ENCODE results near the gene KCNG2. TPM values are rescaled to one million over a fixed set of nuclear protein-coding genes. Genes with fewer than 3 reads are reported as not detected.

Gene KCNG2
- total RNA-seq, 4 donors from 2014 or later, result 0.55 TPM; not detected in 3

GRCh38 chr18:79942786-79943607 lies 145.3 kb downstream of the KCNG2 start:
- intact Hi-C loops (cut with DNase I; ENCODE audit: low total_unique reads) (no loop called here), in situ Hi-C loops (cut with MboI; ENCODE audit: low sequenced_read_pairs in 4 of 4) (no loop called here)
- H3K9me3 ChIP-seq, result no peaks in the 10 kb centered on the region
- DNase-seq (no peak), ATAC-seq (no peak)
- peak overlapping the region; percentile 51 to 88 (median 65) for H3K27ac ChIP-seq
- H3K27me3 ChIP-seq, result no peaks in the 10 kb centered on the region
- peaks cover 0 to 17% of the 10 kb centered on the region in 2 donors for H3K36me3 ChIP-seq
- peaks cover 64 to 88% of the 10 kb centered on the region in 2 donors for H3K4me1 ChIP-seq
- no peak for TF ChIP-seq CTCF (IDR thresholded peaks at IDR 0.05 in 4 of 5, conservative IDR thresholded peaks at IDR 0.05 in 1 of 5)
- H3K4me3 ChIP-seq, result no peak overlapping the region

- no peak for ATAC-seq
- H3K27me3 ChIP-seq, result no peaks in the 10 kb centered on the region
- peak overlapping the region in 2 of 4 donors; percentile 53 to 88 for H3K27ac ChIP-seq
- peaks cover 64 to 88% of the 10 kb centered on the region in 2 donors for H3K4me1 ChIP-seq
- TF ChIP-seq POLR2A (IDR thresholded peaks at IDR 0.05) (no peak), CTCF (IDR thresholded peaks at IDR 0.05 in 4 of 5, conservative IDR thresholded peaks at IDR 0.05 in 1 of 5) (no peak)
- peaks cover 0 to 17% of the 10 kb centered on the region in 2 donors for H3K36me3 ChIP-seq
- in situ Hi-C loops (cut with MboI; ENCODE audit: low sequenced_read_pairs in 4 of 4) (no loop called here), intact Hi-C loops (cut with DNase I; ENCODE audit: low total_unique reads) (no loop called here)
- no peak overlapping the region for H3K4me3 ChIP-seq
- H3K9me3 ChIP-seq, result no peaks in the 10 kb centered on the region
- no peak for DNase-seq
Measured at GRCh38 chr18:79943608-79944125, 145.9 kb downstream of the KCNG2 start.

GRCh38 chr18:79944126-79944731 lies 146.5 kb downstream of the KCNG2 start:
- intact Hi-C loops (cut with DNase I; ENCODE audit: low total_unique reads), result no loop called here

GRCh38 chr18:79944746-79945117 lies 147.0 kb downstream of the KCNG2 start:
- ATAC-seq (no peak), DNase-seq (no peak)
- Histone ChIP-seq H3K27me3 (no peaks in the 10 kb centered on the region), H3K4me3 (no peak overlapping the region), H3K36me3 (peaks cover 0 to 25% of the 10 kb centered on the region in 2 donors), H3K27ac (peak overlapping the region; percentile 36 to 96 (median 70)), H3K9me3 (no peaks in the 10 kb centered on the region), H3K4me1 (peaks cover 64 to 87% of the 10 kb centered on the region in 2 donors)
- in situ Hi-C loops (cut with MboI; ENCODE audit: low sequenced_read_pairs in 4 of 4), result no loop called here
- TF ChIP-seq CTCF (IDR thresholded peaks at IDR 0.05 in 4 of 5, conservative IDR thresholded peaks at IDR 0.05 in 1 of 5), result no peak
- no peak for TF ChIP-seq POLR2A (IDR thresholded peaks at IDR 0.05)
- intact Hi-C loops (cut with DNase I; ENCODE audit: low total_unique reads), result loop anchor here (5.0 kb wide), 1 partner anchor 32 kb away; no protein-coding TSS in a partner anchor

More at GRCh38 chr18:79944126-79944731, 146.5 kb downstream of the KCNG2 start:
- peaks cover 64 to 88% of the 10 kb centered on the region in 2 donors for H3K4me1 ChIP-seq
- H3K36me3 ChIP-seq, result peaks cover 0 to 20% of the 10 kb centered on the region in 2 donors
- no peaks in the 10 kb centered on the region for H3K27me3 ChIP-seq
- no peak for DNase-seq
- H3K9me3 ChIP-seq, result no peaks in the 10 kb centered on the region
- no peak for TF ChIP-seq CTCF (IDR thresholded peaks at IDR 0.05 in 4 of 5, conservative IDR thresholded peaks at IDR 0.05 in 1 of 5)
- no peak for TF ChIP-seq POLR2A (IDR thresholded peaks at IDR 0.05)
- in situ Hi-C loops (cut with MboI; ENCODE audit: low sequenced_read_pairs in 4 of 4), result no loop called here
- peak overlapping the region; percentile 36 to 96 (median 70) for H3K27ac ChIP-seq
- H3K4me3 ChIP-seq, result no peak overlapping the region
- no peak for ATAC-seq
